Measurements from ENCODE around the gene PIK3R3. TPM values are rescaled to one million over a fixed set of nuclear protein-coding genes. Genes with fewer than 3 reads are reported as not detected.

PIK3R3 gene
- 55.8 TPM for total RNA-seq

DNA sequence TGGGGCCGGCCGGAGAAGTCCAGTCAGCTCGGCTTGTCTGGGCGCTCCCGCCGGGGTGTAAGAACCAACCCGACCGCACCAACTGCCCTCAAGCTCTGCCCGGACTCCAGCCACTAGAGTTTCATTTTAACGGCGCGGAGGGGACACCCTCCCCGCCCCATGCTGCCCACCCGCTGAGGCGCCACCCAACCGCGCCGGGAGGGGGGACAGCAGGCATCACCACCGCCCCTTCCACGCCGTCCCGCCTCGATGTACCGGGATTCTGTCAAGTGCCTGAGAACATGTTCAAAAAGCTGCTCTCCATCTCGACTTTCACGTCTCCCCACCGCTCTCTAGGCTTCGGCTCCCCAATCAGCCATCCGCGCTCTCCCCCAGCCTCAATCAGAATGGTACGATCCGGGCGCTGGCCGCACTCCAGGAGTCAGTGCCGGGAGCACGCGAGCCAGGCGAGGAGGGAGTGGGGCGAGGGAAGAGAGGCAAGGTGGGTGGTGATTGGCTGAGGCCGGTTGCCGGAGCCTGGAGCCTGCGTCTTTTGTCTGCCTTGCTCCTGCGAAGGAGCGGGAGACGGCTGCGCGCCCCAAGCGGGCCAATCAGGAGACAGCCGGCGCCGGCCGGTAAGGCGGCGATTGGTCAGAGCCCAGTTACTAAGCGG is at the start of gene PIK3R3:
TSS of gene PIK3R3 (minus strand) at position 101 of the 652 bp plus-strand sequence. CDS start 677 bp downstream, outside the sequence.
- peak; percentile 99 for DNase-seq (ENCODE audit: low spot score)

DNA sequence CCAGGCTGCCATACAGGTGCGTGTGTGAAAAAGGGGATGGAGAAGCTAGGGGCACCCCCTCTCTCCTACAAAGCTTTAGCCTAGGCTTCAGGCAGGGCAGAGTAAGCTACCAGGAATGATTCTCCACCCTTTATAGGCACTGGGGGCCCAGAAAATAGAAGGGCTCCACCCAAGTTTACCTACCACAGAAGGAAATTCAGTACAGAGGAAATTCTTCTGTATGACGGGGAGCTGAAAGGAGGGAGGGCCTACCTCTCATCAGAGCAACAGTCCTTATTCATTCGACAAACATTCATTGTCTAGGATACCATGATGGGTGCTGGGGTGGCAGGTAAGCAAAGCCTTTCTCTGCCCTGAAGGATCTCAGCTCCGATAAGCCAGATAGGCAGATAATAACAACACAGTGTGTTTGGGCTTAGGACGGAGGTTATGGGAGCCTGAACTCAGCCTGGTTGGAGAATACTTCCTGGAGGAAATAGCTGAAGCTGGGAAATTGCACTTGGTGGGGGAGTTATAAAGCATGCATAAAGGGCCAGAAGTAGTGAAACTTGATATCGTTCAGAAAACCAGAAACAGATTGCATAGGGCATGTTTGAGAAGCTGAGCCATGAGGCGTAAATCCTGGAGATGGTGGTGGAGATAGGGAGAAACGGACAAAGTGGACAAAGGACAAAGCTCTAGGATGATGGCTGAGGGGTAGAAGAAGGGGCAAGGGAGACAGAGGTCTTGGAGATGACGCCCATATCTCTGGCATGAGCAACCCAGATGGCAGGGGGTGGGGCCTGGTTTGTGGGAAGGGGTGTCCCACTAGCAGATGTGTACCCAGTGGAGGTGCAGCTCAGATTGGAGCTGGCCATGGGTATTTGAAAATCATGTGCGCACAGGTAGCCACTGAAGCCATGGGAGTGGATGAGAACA is 49.2 kb upstream of the PIK3R3 start:
- DNase-seq (ENCODE audit: low spot score), result no peak

DNA sequence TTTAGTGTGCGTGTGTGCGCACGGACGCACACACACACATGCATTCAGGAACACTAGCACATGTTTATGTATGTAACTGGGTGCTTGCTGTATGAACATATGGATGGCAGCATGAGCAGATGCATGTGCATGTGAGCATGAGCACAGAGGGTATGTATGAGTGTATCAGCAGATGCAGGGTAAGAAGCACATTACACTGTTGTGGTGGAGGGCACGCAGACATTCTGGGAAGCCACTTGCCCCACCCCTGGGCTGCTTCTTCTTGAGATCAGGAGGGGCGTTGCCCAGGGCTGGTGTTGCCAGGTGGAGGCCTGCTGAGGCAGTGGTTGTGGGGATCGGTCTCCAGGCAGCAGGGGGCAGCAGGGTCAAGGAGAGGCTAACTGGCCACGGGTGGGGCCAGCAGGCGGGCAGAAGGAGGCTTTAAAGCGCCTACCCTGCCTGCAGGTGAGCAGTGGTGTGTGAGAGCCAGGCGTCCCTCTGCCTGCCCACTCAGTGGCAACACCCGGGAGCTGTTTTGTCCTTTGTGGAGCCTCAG is 47.7 kb upstream of the PIK3R3 start:
- peak; percentile 68 for DNase-seq (ENCODE audit: low spot score)

- peak; percentile 88 for DNase-seq (ENCODE audit: low spot score)
Measured at GRCh38 chr1:46179138-46180081, 47.0 kb upstream of the PIK3R3 start.

- DNase-seq (ENCODE audit: low spot score), result no peak
Measured at GRCh38 chr1:46176211-46176865, 43.9 kb upstream of the PIK3R3 start, which contains the start of gene P3R3URF. Gene P3R3URF, minus strand, starts transcription at chr1:46176488. Its CDS starts 17 bp downstream, at chr1:46176471.

DNA sequence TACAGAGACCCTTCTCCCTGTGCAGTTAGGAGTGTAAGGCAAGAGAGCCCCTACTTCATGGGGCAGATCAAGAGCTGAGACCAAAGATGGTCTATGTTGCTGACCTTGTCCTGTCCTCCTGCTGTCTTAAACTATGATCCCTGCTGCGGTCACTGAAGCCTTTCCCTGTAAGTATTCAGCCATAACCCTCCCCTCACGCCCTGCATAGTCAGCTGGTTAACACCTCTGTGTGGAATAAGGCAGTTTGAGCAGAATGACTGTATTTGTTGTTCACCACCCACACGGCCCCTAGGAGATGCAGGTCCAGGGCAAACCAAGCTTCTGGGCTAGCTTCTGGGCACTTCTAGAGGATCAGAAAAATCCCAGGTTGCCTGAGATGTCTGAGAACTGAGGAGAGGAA is 42.8 kb upstream of the PIK3R3 start:
- no peak for DNase-seq (ENCODE audit: low spot score)

DNA sequence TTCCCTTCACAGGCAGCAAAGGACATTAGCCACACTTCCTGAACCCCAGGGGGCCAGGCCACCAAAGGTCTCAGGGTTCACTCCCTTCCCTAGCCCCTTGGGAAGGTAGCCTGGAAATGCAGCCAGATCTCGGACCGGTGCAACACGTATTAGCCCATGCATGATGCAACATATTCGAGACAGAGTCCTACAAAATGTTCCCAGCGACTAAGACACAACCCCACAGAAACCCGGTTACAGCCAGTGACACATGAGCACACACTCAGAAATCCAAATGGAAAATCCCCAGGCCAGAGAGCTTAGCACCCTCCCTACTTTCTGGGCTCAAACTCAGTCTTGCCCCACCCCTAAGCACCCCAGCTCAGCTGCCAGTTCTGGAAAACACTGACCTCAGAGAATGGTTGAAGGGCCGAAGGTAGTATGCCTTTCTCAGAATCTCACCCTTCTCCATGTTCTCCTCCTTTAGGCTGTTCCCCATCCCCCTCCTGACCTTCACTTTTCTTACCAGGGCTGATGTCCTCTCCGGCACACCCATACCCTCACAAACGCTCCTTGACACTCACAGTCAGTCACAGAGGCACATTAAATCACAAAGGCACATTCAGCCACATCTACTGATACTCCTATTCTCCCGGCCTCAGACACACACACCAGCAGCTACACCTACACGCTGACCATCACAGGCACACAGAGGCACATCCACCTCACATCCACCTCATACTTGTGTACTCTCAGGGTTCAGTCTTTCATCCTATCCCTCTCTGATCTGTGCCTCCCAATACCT is 42.2 kb upstream of the PIK3R3 start, which contains the start of gene TSPAN1:
TSS of gene TSPAN1 (plus strand) at position 640 of the 784 bp plus-strand sequence. CDS start 6,021 bp downstream, outside the sequence.
- peak; percentile 54 for DNase-seq (ENCODE audit: low spot score)

GRCh38 chr1:46173361-46173856 is 41.0 kb upstream of the PIK3R3 start:
- no peak for DNase-seq (ENCODE audit: low spot score)

- no peak for DNase-seq (ENCODE audit: low spot score)
Measured at GRCh38 chr1:46172321-46172720, 39.9 kb upstream of the PIK3R3 start.

GRCh38 chr1:46171871-46172270 is 39.4 kb upstream of the PIK3R3 start:
- DNase-seq (ENCODE audit: low spot score), result peak; percentile 88

DNA sequence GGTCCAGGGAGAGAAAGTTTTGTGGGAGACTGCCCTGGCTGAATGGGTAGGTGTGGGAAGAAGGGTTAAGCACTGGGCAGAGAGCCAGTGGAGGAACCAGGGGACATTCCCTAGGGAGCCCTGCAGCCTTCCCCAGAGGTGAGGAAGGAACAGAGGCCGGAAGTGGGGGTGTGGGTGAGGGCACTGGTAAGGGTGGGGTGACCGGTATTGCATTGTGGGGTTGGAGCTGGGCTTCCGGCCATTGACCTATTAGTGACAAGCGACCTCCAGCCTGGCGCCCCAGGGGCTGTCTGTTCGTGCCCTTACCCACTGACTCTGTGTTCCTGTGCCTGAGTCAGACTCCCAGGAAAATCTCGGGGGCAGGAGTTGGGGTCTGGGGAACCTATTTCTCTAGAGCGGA is 38.9 kb upstream of the PIK3R3 start:
- no peak for DNase-seq (ENCODE audit: low spot score)

DNA sequence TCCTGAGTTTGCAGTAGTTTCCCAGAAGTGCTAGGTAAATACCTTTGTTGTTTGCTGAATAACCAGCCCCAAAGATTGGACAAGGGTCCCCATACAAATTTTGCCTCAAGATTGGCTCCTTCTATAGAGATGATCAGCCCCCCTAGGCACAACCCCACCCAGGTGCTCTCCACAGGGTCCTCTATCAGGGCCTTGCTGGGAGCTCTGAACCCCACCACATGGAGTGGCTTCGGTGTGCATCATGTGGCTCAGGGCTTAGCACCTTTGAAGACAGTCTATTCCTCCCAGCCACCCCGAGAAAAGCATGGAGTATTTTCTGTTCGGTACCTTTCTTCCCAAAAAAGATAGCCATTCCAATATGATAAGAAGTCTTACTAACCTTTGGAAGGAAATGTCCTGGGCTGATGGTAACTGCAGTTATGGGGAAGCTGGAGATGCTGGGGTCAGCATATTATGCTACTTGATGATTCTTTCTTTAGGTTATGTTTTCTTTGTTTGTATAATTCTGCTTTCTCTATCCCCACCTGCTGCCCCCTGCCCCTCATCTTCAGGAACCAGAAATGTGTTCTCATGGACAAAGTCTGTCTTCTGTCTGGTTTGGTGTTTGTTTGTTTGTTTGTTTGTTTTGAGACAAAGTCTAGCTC is 37.5 kb upstream of the PIK3R3 start:
- no peak for DNase-seq (ENCODE audit: low spot score)

DNA sequence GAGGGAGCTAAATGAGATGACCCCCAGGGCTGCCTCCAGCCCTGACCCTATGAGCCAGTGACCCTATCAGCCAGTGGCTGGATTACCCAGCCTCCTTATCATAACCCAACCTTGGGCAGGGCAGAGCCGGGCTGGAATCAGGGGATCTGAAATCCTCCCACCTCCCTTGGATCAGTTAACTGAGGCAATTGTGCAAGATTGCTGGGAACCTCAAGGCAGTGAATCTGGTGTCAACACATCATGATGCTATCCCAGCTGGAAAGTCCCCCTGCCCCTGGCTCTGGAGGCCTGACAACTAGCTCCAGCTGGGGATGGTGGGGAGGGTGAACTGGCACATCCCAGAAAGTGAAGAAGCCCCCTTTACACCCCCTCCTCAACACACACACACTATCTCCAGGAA is 36.0 kb upstream of the PIK3R3 start:
- no peak for DNase-seq (ENCODE audit: low spot score)

GRCh38 chr1:46166521-46167462 is 34.4 kb upstream of the PIK3R3 start:
- peak; percentile 67 for DNase-seq (ENCODE audit: low spot score)

DNA sequence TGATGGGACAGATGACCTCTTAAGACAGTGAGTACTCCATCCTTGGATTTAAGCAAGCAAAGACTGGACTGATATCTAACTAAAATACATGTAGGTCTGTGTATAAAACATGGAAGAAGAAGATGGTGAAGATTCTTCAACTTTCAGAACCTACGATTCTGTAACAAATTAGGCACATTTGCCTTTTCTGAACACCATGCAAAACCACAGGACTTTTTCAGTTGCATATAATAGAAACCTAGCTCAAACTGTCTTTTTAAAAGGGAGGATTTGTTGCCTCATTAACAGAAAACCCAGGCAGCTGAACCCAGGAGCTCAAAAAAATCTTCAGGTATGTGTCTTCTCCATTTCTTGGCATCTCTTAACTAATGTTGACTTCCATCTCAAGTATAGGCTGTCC is 27.8 kb upstream of the PIK3R3 start:
- no peak for DNase-seq (ENCODE audit: low spot score)

DNA sequence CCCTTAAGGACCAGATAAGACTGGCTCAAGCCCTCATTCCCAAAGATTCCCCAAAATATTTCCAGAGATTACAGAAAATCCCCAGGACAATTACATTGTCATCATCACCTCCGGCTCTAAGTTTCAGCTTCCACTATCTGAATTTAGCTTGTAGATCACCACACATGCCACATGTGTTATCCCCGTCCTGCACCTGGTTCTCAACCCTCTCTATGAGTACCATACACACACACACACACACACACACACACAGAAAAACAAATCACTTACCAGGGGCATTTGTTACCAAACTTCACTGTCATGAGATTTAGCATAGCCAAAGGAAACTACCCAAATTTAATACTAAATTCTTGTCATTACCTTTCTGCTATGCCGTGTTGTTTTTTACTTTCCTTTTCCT is 27.1 kb upstream of the PIK3R3 start:
- DNase-seq (ENCODE audit: low spot score), result no peak

GRCh38 chr1:46158312-46159281 is 26.2 kb upstream of the PIK3R3 start:
- no peak for DNase-seq (ENCODE audit: low spot score)
